GM11168 (cell line): ENCODE results near the gene HS2ST1.
"Not testable (repeated sequence)": the region's sequence is repeated elsewhere in the genome, so short reads cannot be mapped to it uniquely, and the experiment has no call there.

Experiments
- in situ Hi-C: fragments of 300-500 bp; cut with MboI; formaldehyde crosslinking; loops from one replicate; pipeline ENCODE4 v1.12.0; 2022; ENCODE audit warnings: low sequenced_read_pairs; ENCODE audit not compliant: unreplicated experiment

The HS2ST1 gene

DNA sequence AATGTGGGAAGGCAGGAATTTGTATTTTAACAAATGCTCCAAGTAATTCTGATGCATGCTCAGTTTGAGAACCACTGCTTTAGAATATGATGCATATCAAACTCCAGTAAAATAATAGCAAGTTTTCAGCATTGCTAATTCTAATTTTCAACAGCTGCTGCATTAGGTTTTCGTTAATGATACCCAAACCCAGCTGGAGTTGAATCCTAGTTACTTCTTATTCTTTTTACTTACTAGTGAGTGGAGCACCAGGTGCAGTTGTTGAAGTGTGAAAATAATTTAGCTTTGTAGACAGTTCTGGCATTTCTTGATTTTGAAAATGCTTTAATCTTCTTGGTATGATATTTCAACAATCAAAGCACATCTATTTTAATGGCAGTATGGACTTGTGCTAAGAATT lies 138.5 kb downstream of the HS2ST1 start:
- in situ Hi-C loops = no loop called here

DNA sequence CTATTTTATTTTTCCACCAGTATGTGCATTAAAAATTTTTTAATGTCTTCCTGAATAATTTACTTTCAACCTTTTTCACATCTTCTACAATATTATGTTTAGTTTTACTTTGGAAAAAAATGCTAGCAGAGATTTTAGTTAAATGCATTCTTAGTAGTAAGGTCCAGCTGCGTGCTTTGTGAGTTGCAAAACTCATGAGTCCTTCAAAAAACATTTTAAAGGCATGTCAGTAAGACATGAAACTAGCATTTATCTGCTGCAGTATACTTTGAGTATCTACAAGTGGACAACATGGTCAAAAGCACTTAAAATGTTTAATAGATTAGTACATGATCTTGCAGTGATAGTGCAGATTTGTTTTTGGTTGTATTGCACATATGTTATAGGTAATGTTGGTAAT lies 139.0 kb downstream of the HS2ST1 start:
- in situ Hi-C loops = no loop called here

DNA sequence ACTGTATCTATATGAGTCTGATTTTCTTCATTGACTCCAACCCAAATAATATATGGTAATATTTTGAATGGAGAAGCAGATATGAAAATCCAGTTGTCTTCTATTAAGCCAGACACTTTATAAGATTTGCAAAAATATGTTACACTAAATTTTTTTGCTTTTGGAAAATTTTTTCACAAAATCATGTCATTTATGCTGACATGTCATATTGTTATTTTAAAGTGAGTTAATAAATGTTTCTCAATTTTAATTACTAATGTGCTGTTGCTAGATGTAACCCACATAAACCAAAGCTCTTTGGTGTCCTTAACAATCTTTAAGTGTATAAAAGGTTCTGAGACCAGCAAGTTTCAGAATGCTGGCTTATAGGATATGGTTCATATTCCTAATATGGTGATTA lies 142.5 kb downstream of the HS2ST1 start:
- in situ Hi-C loops = no loop called here

DNA sequence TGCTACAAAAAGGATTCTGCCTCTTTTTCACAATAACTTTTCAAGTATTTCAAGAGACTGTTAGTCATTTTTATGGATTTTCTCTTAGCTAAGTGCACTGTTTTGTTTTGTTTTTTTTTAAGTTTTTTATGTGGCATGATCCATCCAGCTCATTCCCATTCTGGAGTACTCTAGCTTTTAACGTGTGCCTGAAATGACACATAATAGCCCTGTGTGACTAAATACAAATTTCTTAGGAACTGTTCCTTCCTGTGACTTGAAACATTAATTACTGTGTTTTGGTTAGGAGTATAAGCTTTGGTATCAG lies 143.9 kb downstream of the HS2ST1 start:
- in situ Hi-C loops = no loop called here

DNA sequence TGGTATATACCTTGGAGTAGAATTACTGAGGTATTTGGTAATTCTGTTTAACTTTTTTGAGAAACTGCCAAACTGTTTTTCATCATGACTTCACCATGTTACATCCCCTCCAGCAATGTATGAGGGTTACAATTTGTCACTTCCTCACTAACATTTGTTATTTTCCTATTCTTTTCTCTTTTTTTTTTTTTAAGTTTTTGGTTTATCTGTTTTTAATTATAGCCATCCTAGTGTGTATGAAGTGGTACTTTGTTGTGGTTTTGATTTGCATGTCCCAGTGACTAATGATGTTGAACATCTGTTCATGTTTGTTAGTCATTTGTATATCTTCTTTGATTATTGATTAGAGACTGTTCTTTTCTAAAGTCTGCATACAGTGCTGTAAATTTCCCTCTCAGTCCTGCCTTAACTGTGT lies 147.3 kb downstream of the HS2ST1 start:
- in situ Hi-C loops = no loop called here

DNA sequence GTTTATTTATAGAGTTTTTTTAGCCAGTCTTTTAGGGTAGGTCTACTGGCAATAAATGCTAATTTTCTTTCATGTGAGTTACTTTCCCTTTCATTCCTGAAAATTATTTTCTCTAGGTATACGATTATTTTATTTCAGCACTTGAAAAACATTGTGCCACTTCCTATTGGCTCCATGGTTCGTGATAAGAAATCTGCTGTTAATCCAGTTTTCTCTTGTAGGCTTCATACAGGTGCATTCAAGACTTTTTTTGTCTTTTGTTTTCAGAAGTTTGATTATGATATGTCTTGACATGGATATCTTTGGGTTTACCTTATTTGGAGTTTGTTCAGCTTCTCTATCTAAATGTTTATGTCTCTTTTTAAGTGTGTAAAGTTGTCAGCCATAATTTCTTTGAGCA lies 148.3 kb downstream of the HS2ST1 start:
- in situ Hi-C loops = no loop called here

DNA sequence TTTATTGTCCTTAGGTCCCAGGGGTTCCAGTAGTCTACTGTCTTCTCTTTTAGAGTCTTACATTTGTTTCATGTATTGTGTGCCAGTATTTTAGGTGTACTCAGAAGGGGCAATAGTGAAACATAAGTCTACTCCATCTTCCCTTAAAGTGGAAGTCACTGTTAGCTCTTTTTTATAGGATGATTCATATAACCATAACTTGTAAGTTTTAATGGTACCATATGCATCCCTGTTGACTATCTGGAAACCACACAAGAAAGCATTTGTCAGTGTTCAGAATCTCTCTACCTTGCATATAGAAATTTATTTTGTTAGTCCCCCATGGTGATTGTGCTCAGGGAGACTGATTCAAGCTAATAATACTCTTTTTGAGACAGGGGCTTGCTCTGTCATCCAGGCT lies 149.9 kb downstream of the HS2ST1 start:
- in situ Hi-C loops = no loop called here

DNA sequence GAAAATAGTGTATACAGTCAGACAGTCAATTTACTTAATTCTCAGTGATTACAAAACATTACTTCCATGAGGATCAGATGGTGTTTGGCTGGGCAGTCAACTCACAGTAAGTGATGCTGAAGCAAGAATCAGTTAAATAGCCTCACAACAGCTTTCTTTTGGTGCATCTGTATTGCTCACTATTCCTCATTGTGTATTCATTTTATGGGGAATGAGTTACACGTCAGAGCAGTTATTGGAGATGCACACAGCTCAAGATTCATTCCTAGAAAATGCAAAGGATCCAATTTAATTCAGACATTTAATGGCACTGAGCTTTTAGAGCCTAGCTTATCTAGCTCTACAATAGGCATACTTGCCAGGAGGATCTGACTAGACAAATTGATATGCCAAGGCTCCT lies 150.6 kb downstream of the HS2ST1 start:
- in situ Hi-C loops = no loop called here

DNA sequence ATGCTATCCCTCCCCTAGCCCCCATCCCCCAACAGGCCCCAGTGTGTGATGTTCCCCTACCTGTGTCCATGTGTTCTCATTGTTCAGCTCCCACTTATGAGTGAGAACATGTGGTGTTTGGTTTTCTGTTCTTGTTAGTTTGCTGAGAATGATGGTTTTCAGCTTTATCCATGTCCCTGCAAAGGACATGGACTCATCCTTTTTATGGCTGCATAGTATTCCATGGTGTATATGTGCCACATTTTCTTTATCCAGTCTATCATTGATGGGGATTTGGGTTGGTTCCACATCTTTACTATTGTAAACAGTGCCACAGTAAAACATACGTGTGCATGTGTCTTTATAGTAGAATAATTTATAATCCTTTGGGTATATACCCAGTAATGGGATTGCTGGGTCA lies 152.3 kb downstream of the HS2ST1 start:
- in situ Hi-C loops = not testable (repeated sequence)

DNA sequence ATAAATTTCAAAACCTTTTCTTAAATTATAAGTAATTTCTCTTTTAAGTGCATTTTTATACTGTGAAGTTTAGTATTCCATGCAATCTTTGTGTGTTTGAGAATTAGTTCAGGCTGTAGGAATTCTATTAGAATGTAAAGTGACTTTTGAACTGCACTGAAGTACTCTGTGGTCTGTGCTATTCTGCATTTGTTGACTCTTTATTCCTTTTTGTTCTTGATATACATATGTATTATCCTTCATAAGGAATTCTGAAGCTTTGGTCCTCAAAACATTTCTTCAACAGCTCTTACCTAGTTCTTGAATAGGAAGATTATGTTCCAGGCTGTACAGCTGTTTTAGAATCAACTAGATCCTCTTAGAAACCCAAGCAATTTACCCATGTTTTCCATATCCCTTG lies 158.0 kb downstream of the HS2ST1 start:
- in situ Hi-C loops = no loop called here

DNA sequence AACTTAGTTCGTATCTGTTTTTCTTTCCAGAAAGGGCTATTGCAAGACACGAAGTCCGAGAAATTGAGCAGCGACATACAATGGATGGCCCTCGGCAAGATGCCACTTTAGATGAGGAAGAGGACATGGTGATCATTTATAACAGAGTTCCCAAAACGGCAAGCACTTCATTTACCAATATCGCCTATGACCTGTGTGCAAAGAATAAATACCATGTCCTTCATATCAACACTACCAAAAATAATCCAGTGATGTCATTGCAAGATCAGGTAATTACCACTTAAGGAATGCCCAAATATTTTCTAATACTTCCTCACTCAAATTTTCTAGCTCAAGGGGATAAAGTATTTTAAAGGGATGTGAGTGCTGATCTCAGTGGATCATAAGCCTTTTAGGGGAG lies 158.5 kb downstream of the HS2ST1 start:
- in situ Hi-C loops = no loop called here

DNA sequence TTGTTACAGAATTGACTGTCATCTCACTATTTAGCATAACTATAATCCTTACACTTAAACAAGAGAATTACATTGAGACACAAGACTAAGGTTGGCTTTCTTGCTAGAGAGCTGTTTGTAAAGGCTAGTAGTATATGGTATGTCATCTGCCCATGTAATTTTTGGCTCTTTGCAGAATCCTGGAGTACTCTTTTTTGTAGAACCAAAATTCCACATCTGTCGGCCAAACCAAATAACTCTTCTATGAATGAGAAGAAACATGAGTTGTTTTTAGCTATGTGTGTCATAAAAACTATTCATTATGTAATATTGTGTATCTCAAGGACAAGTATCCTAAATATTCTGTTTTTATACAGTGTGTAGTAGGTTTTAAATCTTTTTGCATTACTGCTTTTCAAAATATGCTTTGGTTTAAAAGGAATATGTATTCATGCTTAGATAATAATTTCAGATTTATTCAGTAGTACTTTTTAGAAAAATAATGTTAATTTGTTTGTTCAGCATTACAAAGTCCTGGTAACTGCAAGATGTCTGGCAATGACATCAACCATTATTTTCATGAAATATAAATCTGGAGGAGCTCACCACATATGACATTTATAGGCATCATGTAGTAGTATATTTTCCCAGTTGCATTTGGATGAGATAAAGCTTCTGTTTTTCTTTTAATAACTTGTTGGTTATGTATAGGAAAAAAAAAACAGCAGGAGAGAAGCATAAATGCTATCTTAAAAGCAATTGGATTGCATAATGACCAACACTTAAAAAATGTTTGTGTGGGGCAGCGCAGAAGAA lies 159.8 kb downstream of the HS2ST1 start:
- in situ Hi-C loops = no loop called here

DNA sequence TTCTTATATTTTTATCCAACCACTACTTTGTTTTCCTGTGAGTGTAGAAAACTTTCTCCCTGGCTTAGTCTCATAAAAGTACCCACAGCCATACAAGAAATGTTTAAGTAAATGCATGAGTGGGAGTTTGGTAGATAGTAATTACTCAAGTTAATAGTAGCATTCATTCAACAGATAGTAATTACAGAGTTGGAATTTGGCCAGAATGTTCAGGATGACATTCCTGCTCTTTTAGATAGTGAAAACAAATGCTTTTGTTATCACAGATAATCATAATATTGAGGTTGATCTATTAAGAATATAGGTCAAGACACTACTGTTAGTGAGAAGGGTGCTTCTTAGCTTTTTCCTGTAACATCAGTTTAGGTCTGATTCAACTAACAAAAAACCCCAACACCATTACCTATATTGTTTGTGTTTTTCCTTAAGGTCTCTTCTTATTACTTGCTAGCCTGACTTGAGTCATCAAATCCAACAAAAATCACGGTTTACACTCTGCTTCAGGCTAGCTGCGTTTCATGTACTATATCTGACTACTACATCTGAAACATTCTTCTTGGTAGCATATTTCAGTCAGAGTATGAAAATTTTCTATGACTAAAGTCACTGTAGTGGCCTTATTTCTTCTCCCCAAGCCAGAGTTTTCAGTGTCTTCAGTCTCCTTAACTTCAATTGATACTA lies 163.7 kb downstream of the HS2ST1 start:
- in situ Hi-C loops = no loop called here

DNA sequence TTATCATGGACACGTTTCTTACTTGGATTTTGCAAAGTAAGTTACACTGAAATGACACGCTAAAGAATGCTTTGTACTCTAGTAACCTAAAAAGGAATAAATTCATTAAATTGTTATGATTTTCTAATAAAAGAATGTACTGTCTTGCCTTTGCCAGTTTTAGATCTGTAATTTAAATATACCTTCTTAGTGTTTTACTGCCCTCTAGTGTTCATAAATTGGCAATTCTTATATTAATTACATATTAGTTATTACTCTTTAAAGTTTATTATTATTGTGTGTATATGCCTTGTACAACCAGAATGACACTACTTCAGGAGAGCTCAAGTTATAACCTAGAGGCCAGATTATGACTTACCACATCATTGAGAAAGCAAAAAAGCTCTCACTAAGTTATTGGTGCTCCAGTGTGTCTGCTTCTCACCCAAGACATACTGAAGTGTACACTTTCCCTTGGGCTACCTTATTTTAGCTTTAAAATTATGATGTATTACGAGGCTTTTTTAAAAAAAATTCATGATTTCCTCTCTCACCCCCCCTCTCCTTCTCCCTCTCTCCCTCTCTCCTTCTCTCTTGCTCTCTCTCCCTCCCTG lies 169.9 kb downstream of the HS2ST1 start:
- in situ Hi-C loops = loop anchor here (10.0 kb wide), 2 partner anchors 150 to 240 kb away; no protein-coding TSS in a partner anchor

DNA sequence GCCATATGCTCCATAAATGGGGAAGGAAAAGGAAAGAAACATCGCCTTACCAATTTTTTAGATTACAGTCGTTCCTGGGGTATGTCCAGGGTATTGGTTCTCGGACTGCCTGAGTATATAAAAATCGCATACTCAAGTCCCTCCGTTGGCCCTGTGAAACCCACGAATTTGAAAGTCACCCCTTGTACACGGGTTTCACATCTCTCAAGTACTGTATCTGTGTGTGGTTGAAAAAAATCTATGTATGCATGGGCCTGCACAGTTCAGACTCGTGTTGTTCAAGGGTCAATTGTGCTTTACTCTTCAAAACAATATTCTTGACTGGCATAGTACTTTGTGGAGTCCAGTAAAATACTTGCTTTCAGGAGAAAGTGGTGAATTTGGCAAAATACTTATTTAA lies 171.7 kb downstream of the HS2ST1 start:
- in situ Hi-C loops = loop anchor here (10.0 kb wide), 2 partner anchors 151 to 241 kb away; no protein-coding TSS in a partner anchor

DNA sequence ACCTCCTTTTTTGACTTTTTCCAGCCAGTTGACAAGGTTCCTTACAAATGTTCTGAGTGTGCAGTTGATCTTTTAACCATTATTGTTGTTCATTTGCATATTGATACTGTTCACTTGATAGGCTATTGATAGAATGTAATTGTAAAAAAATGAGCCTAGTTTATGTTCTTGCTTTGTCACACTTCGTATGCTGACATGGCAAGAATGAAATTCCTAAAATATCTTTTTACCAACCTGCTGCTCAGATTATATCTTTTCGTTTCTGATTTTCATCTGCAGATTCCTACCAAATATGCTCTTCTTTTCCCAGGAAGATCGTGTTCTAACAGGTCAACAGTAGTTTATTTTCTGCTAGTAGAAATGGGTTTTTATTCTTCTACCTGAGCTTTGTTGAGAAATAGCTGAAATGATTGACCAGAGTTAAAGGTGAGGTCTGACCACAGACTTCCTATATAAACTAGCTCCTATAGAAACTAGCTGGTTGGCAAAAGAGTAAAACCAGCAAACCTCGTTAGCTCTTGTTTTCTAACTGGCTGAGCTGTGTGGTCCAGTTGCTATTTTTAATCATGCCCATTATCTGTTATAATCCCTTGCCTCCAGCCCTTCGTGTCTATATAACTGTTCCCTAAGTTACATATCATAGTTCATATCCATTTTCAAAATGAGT lies 174.8 kb downstream of the HS2ST1 start:
- in situ Hi-C loops = loop anchor here (10.0 kb wide), 2 partner anchors 154 to 244 kb away; no protein-coding TSS in a partner anchor

DNA sequence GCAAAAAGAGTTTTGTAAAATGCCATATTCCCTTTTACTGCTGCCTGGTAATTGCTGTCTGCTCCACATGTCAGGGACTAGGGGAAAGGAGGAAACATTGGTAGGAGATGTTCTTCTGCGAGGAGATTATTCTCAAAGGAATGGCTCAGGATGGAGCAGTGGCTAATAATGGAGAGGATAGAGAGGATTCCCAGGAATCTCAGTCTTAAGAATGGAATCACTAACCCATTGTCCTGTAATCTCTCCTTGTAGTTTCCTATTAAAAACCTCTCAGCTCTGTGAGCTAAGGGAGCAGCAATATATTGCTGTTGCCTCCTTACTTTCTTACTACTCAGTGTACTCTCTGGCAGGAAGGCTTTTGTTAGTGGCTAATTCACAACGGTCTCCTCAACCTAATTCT lies 175.4 kb downstream of the HS2ST1 start:
- in situ Hi-C loops = loop anchor here (10.0 kb wide), 2 partner anchors 155 to 245 kb away; no protein-coding TSS in a partner anchor

DNA sequence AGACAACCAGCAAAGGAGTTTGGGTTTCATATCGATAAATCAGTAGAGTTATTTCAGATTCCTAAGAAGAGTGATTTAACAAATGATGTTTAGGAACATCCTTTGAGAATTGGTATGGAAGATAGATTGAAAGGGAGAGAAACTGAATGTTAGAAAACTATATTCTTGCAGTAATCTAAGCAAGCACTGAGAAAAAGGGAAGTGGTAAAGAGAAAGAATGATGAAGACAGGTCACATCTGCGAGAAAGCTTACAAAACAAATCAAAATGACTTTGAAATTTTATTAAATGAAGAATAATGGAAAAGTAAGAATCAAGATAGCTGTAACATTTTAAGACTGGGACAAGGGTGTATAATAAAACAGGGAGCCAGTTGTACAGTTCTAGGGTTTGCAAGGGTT lies 177.0 kb downstream of the HS2ST1 start:
- in situ Hi-C loops = no loop called here

DNA sequence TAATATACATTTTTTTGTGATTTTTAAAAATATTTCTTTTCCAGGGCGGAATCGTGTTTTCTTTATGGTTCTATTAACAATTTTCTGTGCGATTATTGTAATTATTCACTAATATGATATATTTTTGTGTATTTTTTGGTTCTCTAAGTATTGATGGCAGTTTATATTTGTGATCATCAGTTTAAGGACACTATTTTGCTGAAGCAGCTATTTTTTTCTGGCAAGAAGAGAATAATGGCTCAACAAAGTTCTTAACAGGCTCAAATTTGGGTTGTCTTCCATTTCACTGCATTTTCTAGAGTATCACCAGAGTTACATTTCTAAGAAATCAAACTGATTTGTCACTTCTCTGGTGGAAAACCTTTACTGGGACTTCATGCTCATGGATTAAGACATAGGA lies 178.4 kb downstream of the HS2ST1 start:
- in situ Hi-C loops = no loop called here

DNA sequence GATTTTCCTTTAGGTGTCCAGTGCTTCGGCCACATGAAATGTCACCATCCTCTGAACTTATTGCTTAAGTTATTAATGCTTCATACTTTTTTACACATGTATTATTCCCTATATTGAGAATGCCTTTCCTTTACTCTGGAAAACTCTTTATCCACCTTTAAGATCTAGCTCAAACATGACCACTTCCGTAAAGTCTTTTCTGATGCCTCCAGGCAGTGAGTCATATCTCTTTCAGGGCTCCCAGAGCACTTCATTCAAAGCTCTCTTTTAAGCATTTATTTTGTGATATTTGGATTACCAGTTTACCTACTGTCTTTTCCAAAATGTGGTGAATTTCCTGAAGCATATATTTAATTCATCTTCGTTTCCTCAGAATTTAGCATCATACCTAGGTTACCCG lies 178.9 kb downstream of the HS2ST1 start:
- in situ Hi-C loops = no loop called here

DNA sequence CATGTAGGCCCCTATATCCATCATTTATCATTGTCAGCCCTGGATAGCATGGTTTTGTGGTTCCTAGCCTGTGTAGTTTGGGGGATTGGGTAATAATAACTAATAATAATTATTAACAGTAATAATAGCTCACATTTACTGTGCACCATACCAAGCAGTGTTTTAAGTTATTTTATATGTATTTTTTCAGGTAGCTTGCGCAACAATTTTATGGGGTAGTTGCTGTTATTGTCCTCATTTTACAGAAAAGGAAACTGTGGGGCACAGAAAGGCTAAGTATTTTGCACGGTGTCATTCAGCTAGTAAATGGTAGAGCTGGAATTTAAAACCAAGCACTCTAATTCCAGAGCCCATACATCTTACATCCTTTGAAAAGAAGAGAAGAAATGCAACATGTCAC lies 179.8 kb downstream of the HS2ST1 start:
- in situ Hi-C loops = no loop called here
